GM10266 (cell line): ENCODE data around the gene SLC6A11.

Source experiments
- DNase-seq: peaks from one replicate; pipeline ENCODE4 v3.0.0; 2012; ENCODE audit errors: extremely low spot score
- CTCF ChIP-seq: IDR thresholded peaks from 2 replicates; pipeline ENCODE4 v1.5.1; 2012; ENCODE audit warnings: mild to moderate bottlenecking, low read depth; ENCODE audit not compliant: control insufficient read depth, insufficient read depth; ENCODE audit errors: missing control alignments

Gene SLC6A11

GRCh38 chr3:10774129-10774670, 41.8 kb upstream of the SLC6A11 start:
- DNase-seq = no peak
- TF ChIP-seq CTCF = no peak

- DNase-seq = no peak
- TF ChIP-seq CTCF = no peak
Observed at GRCh38 chr3:10774825-10775224, 41.2 kb upstream of the SLC6A11 start.

GRCh38 chr3:10775259-10775658, 40.8 kb upstream of the SLC6A11 start:
- no peak for TF ChIP-seq CTCF

GRCh38 chr3:10775828-10776227, 40.2 kb upstream of the SLC6A11 start:
- no peak for TF ChIP-seq CTCF
- no peak for DNase-seq

More at GRCh38 chr3:10775259-10775658, 40.8 kb upstream of the SLC6A11 start:
- DNase-seq = no peak

GRCh38 chr3:10777627-10778026, 38.4 kb upstream of the SLC6A11 start:
- TF ChIP-seq CTCF = no peak
- DNase-seq = no peak

- no peak for TF ChIP-seq CTCF
- DNase-seq = no peak
Observed at GRCh38 chr3:10778492-10779292, 37.3 kb upstream of the SLC6A11 start.

GRCh38 chr3:10779293-10779805, 36.7 kb upstream of the SLC6A11 start:
- no peak for DNase-seq
- no peak for TF ChIP-seq CTCF
